PFSK-1 (cell line): ENCODE results near the gene DAPK1.
A peak's percentile ranks its signal among the peaks of the same experiment; 100 is the strongest.

Experiments used
- FOXP2 ChIP-seq: optimal IDR thresholded peaks from 2 replicates; pipeline ENCODE3; 2011; ENCODE audit warnings: borderline replicate concordance, control low read depth, inconsistent platforms; ENCODE audit not compliant: insufficient read depth; ENCODE audit errors: extremely low read length, extremely low read depth
- POLR2AphosphoS5 ChIP-seq: IDR thresholded peaks from 2 replicates; pipeline ENCODE4 v1.6.1; 2012; ENCODE audit warnings: low read depth, mild to moderate bottlenecking, control low read depth, low read length, moderate library complexity
- SIN3A ChIP-seq: IDR thresholded peaks from 2 replicates; pipeline ENCODE4 v1.6.1; 2012; ENCODE audit warnings: mild to moderate bottlenecking, low read length, moderate library complexity, borderline replicate concordance; ENCODE audit not compliant: insufficient read depth
- TAF1 ChIP-seq: IDR thresholded peaks from 2 replicates; pipeline ENCODE4 v1.6.1; 2012; ENCODE audit warnings: low read length, control low read depth, borderline replicate concordance; ENCODE audit not compliant: insufficient read depth
- TF ChIP-seq, protein P1 (sequence below), 2 experiments: IDR thresholded peaks; 2 replicates each; pipeline versions ENCODE4 v1.6.1 to v1.8.0; 2011 to 2012; ENCODE audit warnings: low read depth in 2 of 2, low read length in 2 of 2, control low read depth in 1 of 2, inconsistent platforms in 1 of 2, mild to moderate bottlenecking in 1 of 2, moderate library complexity in 1 of 2; ENCODE audit not compliant: insufficient read depth in 1 of 2

The DAPK1 gene

DNA sequence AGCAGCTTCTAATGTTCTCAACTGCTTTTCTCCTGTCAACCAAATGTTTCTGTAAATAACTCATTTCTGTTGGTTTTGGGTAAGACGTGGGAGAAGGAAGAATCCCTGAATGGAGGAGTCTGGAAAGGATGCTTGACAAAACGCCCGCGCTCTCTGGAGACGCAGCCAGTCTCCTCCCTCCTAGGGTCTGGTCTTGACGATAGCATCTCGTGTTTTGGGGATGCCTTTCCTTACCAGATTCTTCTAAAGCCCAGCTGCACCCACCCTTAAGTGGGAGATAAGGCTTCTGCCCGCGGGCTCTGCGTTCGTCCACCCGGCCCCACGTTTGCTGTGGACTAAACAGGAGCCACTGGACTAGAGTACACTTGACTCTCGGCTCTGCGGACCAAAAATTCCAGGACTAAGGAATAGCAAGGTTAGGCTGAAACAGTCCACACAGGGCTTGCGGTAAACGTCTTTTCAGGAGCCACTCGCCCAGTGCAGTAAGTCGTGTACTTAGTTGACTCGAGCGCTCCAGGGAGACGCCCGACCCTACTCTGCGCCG lies 227.8 kb downstream of the DAPK1 start:
- no peak for TF ChIP-seq SIN3A

DNA sequence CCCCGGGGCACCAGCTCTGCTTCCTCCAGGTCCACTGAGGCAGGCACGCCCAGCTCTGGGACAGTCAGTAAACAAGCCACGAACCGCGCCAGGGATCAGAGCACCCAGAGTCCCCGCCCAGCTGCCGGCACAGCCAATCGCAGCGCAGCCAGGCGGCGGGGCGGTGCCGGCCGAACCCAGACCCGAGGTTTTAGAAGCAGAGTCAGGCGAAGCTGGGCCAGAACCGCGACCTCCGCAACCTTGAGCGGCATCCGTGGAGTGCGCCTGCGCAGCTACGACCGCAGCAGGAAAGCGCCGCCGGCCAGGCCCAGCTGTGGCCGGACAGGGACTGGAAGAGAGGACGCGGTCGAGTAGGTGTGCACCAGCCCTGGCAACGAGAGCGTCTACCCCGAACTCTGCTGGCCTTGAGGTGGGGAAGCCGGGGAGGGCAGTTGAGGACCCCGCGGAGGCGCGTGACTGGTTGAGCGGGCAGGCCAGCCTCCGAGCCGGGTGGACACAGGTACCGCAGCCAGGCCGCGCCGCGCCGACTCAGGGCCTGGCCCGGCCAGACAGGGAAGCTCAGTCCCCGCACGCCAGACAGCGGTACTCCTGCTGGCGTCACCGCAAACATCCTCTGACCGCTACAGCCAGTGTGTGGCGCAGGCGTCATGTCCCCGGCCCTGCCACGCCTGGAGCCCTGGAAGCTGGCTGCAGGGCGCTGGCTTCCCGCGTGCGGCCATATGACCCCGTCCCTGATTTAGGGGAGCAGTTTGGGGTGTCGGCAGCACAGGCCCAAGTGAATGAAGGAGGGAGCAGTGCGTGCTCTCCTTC lies 228.4 kb downstream of the DAPK1 start, which contains the start of gene CTSL:
TSS of gene CTSL (plus strand) at position 220 of the 810 bp plus-strand sequence. CDS start 1,485 bp downstream, outside the sequence.
- TF ChIP-seq FOXP2, result peak; percentile 57
- TF ChIP-seq POLR2AphosphoS5, result peak; percentile 63; the same call in 1 of the 2 replicates
- TF ChIP-seq SIN3A, result no peak
- TF ChIP-seq, protein P1, sequence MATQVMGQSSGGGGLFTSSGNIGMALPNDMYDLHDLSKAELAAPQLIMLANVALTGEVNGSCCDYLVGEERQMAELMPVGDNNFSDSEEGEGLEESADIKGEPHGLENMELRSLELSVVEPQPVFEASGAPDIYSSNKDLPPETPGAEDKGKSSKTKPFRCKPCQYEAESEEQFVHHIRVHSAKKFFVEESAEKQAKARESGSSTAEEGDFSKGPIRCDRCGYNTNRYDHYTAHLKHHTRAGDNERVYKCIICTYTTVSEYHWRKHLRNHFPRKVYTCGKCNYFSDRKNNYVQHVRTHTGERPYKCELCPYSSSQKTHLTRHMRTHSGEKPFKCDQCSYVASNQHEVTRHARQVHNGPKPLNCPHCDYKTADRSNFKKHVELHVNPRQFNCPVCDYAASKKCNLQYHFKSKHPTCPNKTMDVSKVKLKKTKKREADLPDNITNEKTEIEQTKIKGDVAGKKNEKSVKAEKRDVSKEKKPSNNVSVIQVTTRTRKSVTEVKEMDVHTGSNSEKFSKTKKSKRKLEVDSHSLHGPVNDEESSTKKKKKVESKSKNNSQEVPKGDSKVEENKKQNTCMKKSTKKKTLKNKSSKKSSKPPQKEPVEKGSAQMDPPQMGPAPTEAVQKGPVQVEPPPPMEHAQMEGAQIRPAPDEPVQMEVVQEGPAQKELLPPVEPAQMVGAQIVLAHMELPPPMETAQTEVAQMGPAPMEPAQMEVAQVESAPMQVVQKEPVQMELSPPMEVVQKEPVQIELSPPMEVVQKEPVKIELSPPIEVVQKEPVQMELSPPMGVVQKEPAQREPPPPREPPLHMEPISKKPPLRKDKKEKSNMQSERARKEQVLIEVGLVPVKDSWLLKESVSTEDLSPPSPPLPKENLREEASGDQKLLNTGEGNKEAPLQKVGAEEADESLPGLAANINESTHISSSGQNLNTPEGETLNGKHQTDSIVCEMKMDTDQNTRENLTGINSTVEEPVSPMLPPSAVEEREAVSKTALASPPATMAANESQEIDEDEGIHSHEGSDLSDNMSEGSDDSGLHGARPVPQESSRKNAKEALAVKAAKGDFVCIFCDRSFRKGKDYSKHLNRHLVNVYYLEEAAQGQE (IDR thresholded peaks at IDR 0.05; ENCODE audit: insufficient read depth in 1 of 2, low read depth in 2 of 2, low read length in 2 of 2), result no peak
- no peak for TF ChIP-seq TAF1

DNA sequence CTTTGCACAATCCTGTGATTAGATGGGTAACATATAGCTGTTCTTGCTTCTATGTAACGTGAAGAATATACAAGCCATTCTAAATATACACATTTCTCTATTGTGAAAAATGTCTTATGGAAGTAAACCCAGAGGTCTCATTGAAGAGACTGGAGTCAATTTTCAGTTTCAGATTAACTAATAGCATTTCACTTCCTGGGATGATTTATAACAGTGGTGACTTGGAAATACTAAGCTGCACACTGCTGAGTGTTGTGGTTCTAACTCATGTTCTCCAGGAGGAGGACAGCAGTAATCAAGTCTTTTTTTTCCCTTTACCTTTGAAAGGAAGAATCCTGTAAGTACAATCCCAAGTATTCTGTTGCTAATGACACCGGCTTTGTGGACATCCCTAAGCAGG lies 231.6 kb downstream of the DAPK1 start:
- TF ChIP-seq TAF1, result no peak
- TF ChIP-seq, protein P1 (IDR thresholded peaks at IDR 0.05; ENCODE audit: insufficient read depth in 1 of 2, low read depth in 2 of 2, low read length in 2 of 2), result no peak
- TF ChIP-seq SIN3A, result no peak
- no peak for TF ChIP-seq FOXP2
- TF ChIP-seq POLR2AphosphoS5, result no peak

DNA sequence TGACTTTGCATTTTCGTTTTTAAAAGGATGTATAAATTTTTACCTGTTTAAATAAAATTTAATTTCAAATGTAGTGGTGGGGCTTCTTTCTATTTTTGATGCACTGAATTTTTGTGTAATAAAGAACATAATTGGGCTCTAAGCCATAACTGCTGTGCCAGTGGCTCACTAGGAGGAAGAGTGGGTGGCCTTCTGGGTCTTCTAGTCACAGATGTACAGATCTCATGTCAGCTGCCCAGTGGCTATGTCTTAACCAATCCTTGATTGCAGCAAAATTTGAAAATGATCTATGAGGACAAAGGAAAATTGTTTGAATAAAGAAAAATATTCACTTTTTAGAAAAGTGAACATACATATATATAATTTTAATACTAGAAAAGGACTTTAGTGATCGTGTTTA lies 233.7 kb downstream of the DAPK1 start:
- TF ChIP-seq FOXP2 (no peak), TAF1 (no peak), SIN3A (no peak), POLR2AphosphoS5 (no peak)
- TF ChIP-seq, protein P1 (IDR thresholded peaks at IDR 0.05; ENCODE audit: insufficient read depth in 1 of 2, low read depth in 2 of 2, low read length in 2 of 2), result no peak

DNA sequence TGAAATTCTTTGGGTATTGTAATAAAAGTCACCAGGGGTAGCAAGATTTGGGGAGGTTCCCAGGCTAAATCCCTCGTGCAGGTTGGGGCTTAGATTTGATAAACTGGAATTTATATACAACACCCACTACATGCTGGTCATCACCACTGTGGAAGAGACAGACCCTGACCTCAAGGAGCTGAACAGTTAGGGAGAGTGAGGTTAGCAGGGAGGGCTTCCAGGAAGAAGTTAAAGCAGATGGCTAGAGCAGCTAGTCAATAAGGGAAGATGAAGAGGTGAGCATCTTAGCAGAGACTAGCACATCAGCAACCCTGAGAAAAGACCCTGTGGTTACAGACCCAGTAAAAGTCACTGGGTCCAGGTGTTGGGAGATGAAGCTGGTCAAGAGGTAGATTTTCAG lies 234.7 kb downstream of the DAPK1 start:
- TF ChIP-seq SIN3A (no peak), FOXP2 (no peak), POLR2AphosphoS5 (no peak), TAF1 (no peak)
- TF ChIP-seq, protein P1 (IDR thresholded peaks at IDR 0.05; ENCODE audit: insufficient read depth in 1 of 2, low read depth in 2 of 2, low read length in 2 of 2), result no peak
